ENCODE measurements around the gene STRC. TPM values are rescaled to one million over a fixed set of nuclear protein-coding genes. Genes with fewer than 3 reads are reported as not detected.

Gene STRC
- total RNA-seq, 2 donors from 2014 or later = 1.1 to 3.3 TPM

Other genes starting within 250 kb of the STRC start
- gene ZSCAN29, start 247.8 kb downstream of the STRC start, total RNA-seq = 10 to 100 TPM; 42.0 to 44.8 TPM
- 10 to 100 TPM; 28.0 to 28.7 TPM for gene TUBGCP4, start 247.7 kb downstream of the STRC start, total RNA-seq
- gene TP53BP1, start 125.6 kb downstream of the STRC start, total RNA-seq = 10 to 100 TPM; 33.2 to 35.0 TPM
- 1 to 10 TPM in 1 of 2 donors, under 1 TPM in 1; 0.82 to 1.8 TPM for gene MAP1A, start 101.2 kb downstream of the STRC start, total RNA-seq
- 10 to 100 TPM; 38.5 to 50.0 TPM for gene PPIP5K1, start 28.6 kb downstream of the STRC start, total RNA-seq
- gene CKMT1B, start 24.8 kb downstream of the STRC start, total RNA-seq = not detected
- gene CATSPER2, start 30.0 kb upstream of the STRC start, total RNA-seq = 1 to 10 TPM; 4.5 to 6.9 TPM
- gene CKMT1A, start 75.1 kb upstream of the STRC start, total RNA-seq = 1 to 10 TPM in 1 of 2 donors, not detected in 1; 1.0 TPM
- gene PDIA3, start 127.6 kb upstream of the STRC start, total RNA-seq = 100 to 1,000 TPM; 193 to 244 TPM
- gene ELL3, start 158.2 kb upstream of the STRC start, total RNA-seq = 1 to 10 TPM; 2.2 to 4.3 TPM
- gene SERF2, start 173.5 kb upstream of the STRC start, total RNA-seq = 100 to 1,000 TPM; 445 to 520 TPM
- gene SERINC4, start 181.4 kb upstream of the STRC start, total RNA-seq = under 1 TPM; 0.14 to 0.23 TPM
- gene HYPK, start 181.8 kb upstream of the STRC start, total RNA-seq = 10 to 100 TPM; 10.3 to 15.2 TPM
- gene MFAP1, start 205.9 kb upstream of the STRC start, total RNA-seq = 10 to 100 TPM; 34.1 to 34.5 TPM
- 100 to 1,000 TPM in 1 of 2 donors, 10 to 100 TPM in 1; 76.3 to 108 TPM for gene WDR76, start 208.2 kb upstream of the STRC start, total RNA-seq

Data from activated T-cell treated with anti-CD3 and anti-CD28 coated beads, Interleukin-2, amount 50 U/mL, for 72 hours (primary cell).